Kidney epithelial cell (primary cell): ENCODE results near the gene SLC22A14. TPM values are rescaled to one million over a fixed set of nuclear protein-coding genes. Genes with fewer than 3 reads are reported as not detected.
"Not testable (repeated sequence)": the region's sequence is repeated elsewhere in the genome, so short reads cannot be mapped to it uniquely, and the experiment has no call there.

Experiments used
- DNase-seq: peaks from one replicate; pipeline ENCODE4 v3.0.0-alpha.2; 2010; ENCODE audit warnings: low read depth
- H3K27me3 ChIP-seq: 2 replicates; pipeline ENCODE4 v1.6.0; 2011; ENCODE audit warnings: low read length; ENCODE audit not compliant: control insufficient read depth, insufficient read depth
- H3K36me3 ChIP-seq: 2 replicates; pipeline ENCODE4 v1.5.1; 2011; ENCODE audit warnings: low read length; ENCODE audit not compliant: control insufficient read depth, insufficient read depth
- H3K4me3 ChIP-seq: 2 replicates; pipeline ENCODE4 v1.5.1; 2011; ENCODE audit warnings: low read depth, mild to moderate bottlenecking, control low read depth, low read length
- total RNA-seq: library from RNA; depleted of rRNA; stranded (reverse); fragments of >200 nt; gene quantifications from 2 replicates; pipeline ENCODE4 v1.2.3, GENCODE V29; 2015
- TF ChIP-seq, protein P1 (sequence below): IDR thresholded peaks from 2 replicates; pipeline ENCODE4 v1.5.1; 2011; ENCODE audit warnings: mild to moderate bottlenecking, moderate library complexity, low read length, control low read depth, inconsistent platforms; ENCODE audit not compliant: insufficient read depth, poor library complexity, severe bottlenecking

Gene SLC22A14, protein sequence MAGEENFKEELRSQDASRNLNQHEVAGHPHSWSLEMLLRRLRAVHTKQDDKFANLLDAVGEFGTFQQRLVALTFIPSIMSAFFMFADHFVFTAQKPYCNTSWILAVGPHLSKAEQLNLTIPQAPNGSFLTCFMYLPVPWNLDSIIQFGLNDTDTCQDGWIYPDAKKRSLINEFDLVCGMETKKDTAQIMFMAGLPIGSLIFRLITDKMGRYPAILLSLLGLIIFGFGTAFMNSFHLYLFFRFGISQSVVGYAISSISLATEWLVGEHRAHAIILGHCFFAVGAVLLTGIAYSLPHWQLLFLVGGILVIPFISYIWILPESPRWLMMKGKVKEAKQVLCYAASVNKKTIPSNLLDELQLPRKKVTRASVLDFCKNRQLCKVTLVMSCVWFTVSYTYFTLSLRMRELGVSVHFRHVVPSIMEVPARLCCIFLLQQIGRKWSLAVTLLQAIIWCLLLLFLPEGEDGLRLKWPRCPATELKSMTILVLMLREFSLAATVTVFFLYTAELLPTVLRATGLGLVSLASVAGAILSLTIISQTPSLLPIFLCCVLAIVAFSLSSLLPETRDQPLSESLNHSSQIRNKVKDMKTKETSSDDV
- 0.58 TPM in 1 of 2 replicates, not detected in the other for total RNA-seq

DNA sequence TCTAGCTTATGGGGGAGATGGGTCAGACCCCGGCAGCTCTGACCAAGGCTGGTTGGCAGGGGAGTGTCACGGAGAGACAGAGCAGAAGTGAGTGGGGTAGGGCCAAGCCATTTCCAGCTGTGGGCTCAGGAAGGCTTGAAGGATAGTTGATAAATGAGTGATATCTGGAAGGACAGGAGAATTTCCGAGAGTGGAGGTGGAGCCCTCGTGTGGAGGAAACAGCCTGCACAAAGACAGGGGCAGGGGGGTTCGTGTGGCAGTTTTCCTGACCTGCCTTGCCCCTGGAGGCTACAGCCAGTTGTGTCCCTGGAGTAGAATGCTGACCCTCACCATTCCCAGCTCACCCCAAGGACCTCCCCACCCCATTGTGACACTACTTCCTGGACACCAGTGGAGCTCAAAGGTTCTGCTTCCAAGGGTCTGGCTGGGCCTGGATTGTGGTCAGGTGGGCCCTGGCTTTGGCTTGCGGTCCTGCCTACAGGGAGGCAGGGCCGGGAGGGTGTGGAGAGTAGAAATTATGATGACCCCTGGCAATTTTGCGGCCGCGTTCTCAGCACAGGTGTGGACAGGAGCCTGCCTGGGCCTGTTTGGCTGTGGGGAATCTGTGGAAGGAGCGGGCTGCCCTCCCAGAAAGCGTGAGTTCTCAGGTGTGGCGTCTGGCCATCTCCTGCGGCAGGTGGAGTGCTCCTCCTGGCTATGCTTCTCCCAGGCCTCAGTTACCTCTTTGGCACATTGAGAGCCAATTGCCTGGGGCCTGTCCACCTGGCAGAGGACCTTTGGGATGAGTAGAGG is at the start of gene SLC22A14:
SLC22A14 (plus strand) TSS at position 400 of the 792 bp plus-strand sequence. CDS start 23,733 bp downstream, outside the sequence.
- no peaks in the 10 kb centered on the region for H3K27me3 ChIP-seq
- DNase-seq: no peak
- no peak within 1 kb of the TSS for H3K4me3 ChIP-seq
- H3K36me3 ChIP-seq: no peaks in the 10 kb centered on the region
- TF ChIP-seq, protein P1, sequence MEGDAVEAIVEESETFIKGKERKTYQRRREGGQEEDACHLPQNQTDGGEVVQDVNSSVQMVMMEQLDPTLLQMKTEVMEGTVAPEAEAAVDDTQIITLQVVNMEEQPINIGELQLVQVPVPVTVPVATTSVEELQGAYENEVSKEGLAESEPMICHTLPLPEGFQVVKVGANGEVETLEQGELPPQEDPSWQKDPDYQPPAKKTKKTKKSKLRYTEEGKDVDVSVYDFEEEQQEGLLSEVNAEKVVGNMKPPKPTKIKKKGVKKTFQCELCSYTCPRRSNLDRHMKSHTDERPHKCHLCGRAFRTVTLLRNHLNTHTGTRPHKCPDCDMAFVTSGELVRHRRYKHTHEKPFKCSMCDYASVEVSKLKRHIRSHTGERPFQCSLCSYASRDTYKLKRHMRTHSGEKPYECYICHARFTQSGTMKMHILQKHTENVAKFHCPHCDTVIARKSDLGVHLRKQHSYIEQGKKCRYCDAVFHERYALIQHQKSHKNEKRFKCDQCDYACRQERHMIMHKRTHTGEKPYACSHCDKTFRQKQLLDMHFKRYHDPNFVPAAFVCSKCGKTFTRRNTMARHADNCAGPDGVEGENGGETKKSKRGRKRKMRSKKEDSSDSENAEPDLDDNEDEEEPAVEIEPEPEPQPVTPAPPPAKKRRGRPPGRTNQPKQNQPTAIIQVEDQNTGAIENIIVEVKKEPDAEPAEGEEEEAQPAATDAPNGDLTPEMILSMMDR: peak; percentile 8

DNA sequence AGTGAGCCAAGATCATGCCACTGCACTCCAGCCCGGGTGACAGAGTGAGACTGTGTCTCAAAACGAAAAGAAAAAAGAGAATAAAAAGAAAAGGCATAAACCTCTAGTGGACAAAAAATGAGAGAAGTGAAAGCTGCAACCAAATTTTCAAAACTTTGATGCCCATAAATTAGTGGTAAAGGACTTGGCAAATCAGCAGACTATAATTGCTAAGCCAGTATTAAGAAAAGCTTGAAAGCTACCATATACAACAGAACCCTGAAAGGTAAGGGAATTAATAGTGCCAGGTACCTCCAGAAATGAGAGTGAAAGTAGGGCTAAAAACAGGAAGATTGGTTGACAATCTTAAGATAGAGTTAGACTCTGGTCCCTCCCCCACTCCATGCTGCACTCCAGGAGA is 49.4 kb upstream of the SLC22A14 start:
- H3K36me3 ChIP-seq: no peaks in the 10 kb centered on the region
- no peak overlapping the region for H3K4me3 ChIP-seq
- DNase-seq: no peak
- H3K27me3 ChIP-seq: no peaks in the 10 kb centered on the region
- TF ChIP-seq, protein P1: no peak

DNA sequence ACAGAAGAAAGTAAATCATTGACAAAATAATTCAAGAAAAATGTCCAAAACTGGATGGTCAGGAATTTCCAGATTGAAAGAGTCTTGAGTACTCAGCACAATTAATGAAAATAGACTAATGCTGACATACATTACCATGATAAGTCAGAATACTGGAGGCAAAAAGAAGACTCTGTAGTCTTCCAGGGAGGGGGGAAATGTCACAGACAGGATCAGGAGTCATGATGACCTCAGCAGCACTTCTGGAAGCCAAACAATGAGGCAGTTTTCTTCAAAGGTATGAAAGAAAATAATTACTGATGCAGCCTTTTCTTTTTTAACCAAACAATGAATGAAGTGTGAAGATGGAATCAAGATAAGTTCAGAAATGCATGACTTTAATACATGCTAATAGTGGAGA is 46.6 kb upstream of the SLC22A14 start:
- no peaks in the 10 kb centered on the region for H3K27me3 ChIP-seq
- TF ChIP-seq, protein P1: no peak
- no peak for DNase-seq
- H3K4me3 ChIP-seq: no peak overlapping the region
- H3K36me3 ChIP-seq: no peaks in the 10 kb centered on the region

DNA sequence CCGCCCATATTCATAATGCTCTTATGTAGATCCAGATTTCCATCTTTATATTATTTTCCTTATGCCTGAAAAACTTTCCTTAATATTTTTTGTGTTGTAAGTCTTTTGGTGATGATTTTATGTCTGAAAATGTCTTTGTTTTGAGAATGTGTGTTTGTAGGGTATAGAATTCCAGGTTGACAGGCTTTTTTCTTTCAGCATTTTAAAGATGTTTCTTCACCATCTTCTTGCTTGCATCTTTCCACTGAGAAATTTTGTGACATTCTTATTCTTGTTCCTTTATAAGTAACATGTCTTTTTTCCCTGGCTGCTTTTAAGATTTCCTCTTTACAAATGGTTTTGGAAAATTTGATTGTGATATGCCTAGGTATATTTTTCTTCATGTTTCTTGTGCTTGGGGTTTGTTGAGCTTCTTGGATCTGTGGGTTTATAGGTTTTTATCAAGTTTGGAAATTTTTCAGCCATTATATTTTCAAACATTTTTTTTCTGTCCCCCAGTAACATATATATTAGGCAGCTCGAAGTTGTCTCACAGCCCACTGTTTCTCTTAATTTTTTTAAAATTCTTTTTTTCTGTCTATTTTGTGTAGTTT is 43.6 kb upstream of the SLC22A14 start:
- no peak for DNase-seq
- H3K36me3 ChIP-seq: no peaks in the 10 kb centered on the region
- H3K4me3 ChIP-seq: no peak overlapping the region
- H3K27me3 ChIP-seq: no peaks in the 10 kb centered on the region
- TF ChIP-seq, protein P1: no peak

DNA sequence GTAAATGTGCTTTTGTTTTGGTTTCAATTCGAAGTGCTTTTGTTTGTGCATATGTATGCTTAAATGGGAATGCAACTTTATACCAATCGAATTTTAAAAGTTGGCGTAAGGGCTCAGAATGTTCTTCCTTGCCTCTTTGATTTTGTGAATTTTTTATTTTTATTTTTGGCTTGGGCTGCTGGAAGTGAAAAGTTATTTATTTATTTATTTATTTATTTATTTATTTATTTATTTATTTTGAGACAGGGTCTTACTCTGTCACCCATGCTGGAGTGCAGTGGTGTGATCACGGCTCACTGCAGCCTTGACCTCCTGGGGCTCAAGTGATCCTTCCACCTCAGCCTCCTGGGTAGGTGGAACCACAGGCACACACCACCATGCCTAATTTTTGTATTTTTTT is 39.3 kb upstream of the SLC22A14 start:
- not testable (repeated sequence) for H3K4me3 ChIP-seq, H3K36me3 ChIP-seq, H3K27me3 ChIP-seq, DNase-seq

DNA sequence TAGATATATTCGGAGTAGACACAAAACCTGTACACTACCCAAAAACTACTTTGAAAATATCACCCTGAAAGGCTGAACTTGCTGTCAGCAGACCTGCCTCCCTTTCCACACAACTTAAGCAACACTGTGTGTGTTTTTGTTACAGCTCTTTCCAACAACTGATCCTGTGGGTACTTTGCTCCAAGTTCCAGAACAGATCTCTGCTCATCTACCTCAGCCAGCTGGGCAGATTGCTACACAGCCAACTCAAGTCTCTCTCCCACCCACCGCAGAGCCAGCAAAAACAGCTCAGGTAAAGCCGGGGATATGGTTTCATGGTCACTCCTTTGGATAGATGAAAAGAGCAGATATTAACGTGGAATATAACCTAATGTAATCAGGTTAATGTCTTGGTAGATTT is 36.2 kb upstream of the SLC22A14 start:
- no peak for DNase-seq
- H3K27me3 ChIP-seq: no peaks in the 10 kb centered on the region
- no peak overlapping the region for H3K4me3 ChIP-seq
- H3K36me3 ChIP-seq: no peaks in the 10 kb centered on the region
- TF ChIP-seq, protein P1: no peak
